Upper lobe of right lung (tissue), 1 donor: ENCODE data around the gene YWHAB. TPM values are rescaled to one million over a fixed set of nuclear protein-coding genes. Genes with fewer than 3 reads are reported as not detected.

Experiments used
- ATAC-seq: fragments of 200-7000 bp; cut with Tn5 transposase; one replicate; pipeline ENCODE4 v1.9.1; 2020; ENCODE audit warnings: mild to moderate bottlenecking, moderate library complexity
- DNase-seq: peaks from one replicate; pipeline ENCODE4 v3.0.0-alpha.2; 2020
- H3K27ac ChIP-seq: fragments of 200-600 bp; one replicate; pipeline ENCODE4 v1.8.0; 2022
- H3K27me3 ChIP-seq: fragments of 200-600 bp; one replicate; pipeline ENCODE4 v1.8.0; 2022; ENCODE audit warnings: mild to moderate bottlenecking
- H3K36me3 ChIP-seq: fragments of 200-600 bp; one replicate; pipeline ENCODE4 v1.8.0; 2022
- H3K4me1 ChIP-seq: fragments of 200-600 bp; one replicate; pipeline ENCODE4 v1.8.0; 2022
- H3K4me3 ChIP-seq: fragments of 200-600 bp; one replicate; pipeline ENCODE4 v1.8.0; 2022; ENCODE audit warnings: mild to moderate bottlenecking
- H3K9me3 ChIP-seq: fragments of 200-600 bp; one replicate; pipeline ENCODE4 v1.8.0; 2022
- intact Hi-C: fragments of 100-400 bp; cut with DNase I; formaldehyde crosslinking; loops from one replicate; pipeline ENCODE4 v1.11.0; 2022
- long read RNA-seq: library from polyadenylated mRNA; unstranded; transcript quantifications from one replicate; pipeline ENCODE4 v2.0.0, GENCODE V29; 2021
- total RNA-seq: library from RNA; stranded (reverse); fragmentation: NEBNext Ultra II Directional; extraction: Animal tissue kit (Norgen Biotek cat#: 25700); gene quantifications from one replicate; pipeline ENCODE4 v1.2.1, GENCODE V29; 2021
- TF ChIP-seq, protein P1 (sequence below): fragments of 200-600 bp; IDR thresholded peaks from one replicate; pipeline ENCODE4 v1.8.0; 2022; ENCODE audit warnings: antibody characterized with exemption
- donor health status: DM: no; HTN: yes; CAD: no; lungs with severe emphysema.

Gene YWHAB
- total RNA-seq, result 185 TPM
- long read RNA-seq, transcript YWHAB-202 (7 exons, 3,109 nt), result minor isoform, 47 of 499 reads
- long read RNA-seq, transcript YWHAB-201 (6 exons, 3,049 nt), result major isoform, 406 of 499 reads
- long read RNA-seq, partial matches to known transcripts, result 25 of 499 reads
- long read RNA-seq, other reads (novel, unspliced or antisense), result 20 of 499 reads

DNA sequence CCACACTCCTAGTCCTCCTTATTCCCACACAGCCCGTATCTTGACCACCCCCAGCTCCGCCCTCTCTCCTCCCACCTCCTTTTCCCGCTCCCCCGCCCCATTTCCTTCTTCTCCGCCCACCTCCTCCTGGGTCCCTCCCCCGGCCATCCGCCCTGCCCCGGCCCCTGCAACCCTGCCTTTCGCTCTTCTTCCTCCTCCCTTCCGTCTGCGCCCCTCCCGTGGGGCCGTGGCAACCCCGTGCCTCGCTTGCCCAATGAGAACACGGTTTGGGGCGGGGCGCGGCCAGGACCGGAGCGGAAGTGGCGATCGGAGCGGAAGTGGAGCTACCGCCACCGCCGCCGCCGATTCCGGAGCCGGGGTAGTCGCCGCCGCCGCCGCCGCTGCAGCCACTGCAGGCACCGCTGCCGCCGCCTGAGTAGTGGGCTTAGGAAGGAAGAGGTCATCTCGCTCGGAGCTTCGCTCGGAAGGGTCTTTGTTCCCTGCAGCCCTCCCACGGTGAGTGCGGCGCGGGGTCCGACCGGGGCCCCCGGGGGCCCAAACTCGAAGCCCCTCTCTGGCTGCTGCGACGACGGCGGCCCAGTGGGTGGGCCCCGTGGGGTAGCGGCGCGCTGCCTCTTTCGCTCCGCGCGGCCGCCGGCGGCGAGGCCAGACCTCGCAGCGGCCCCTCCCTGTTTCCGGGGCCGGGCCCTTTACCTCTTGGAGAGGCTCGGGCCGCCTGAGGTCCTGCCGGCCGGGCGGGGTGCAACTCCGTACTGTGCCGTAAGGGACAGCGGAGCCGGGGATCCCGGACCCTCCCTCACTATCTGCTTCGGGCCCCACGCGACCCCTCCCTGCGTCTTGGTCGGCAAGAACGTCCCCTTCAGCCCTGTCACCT, at the start of gene YWHAB:
Gene YWHAB (plus strand): TSS at position 314 of the 874 bp plus-strand sequence. CDS start 15,829 bp downstream, outside the sequence.
- peak; percentile 100 for DNase-seq
- TF ChIP-seq, protein P1, sequence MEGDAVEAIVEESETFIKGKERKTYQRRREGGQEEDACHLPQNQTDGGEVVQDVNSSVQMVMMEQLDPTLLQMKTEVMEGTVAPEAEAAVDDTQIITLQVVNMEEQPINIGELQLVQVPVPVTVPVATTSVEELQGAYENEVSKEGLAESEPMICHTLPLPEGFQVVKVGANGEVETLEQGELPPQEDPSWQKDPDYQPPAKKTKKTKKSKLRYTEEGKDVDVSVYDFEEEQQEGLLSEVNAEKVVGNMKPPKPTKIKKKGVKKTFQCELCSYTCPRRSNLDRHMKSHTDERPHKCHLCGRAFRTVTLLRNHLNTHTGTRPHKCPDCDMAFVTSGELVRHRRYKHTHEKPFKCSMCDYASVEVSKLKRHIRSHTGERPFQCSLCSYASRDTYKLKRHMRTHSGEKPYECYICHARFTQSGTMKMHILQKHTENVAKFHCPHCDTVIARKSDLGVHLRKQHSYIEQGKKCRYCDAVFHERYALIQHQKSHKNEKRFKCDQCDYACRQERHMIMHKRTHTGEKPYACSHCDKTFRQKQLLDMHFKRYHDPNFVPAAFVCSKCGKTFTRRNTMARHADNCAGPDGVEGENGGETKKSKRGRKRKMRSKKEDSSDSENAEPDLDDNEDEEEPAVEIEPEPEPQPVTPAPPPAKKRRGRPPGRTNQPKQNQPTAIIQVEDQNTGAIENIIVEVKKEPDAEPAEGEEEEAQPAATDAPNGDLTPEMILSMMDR, result peak; percentile 25
- intact Hi-C loops, result no loop called here
- Histone ChIP-seq H3K36me3 (no peaks in the 10 kb centered on the region), H3K4me3 (peak within 1 kb of the TSS; percentile 89), H3K27ac (peak within 1 kb of the TSS; percentile 98), H3K27me3 (no peaks in the 10 kb centered on the region), H3K9me3 (no peaks in the 10 kb centered on the region), H3K4me1 (peaks cover 45% of the 10 kb centered on the region)
- peak; percentile 99 for ATAC-seq

DNA sequence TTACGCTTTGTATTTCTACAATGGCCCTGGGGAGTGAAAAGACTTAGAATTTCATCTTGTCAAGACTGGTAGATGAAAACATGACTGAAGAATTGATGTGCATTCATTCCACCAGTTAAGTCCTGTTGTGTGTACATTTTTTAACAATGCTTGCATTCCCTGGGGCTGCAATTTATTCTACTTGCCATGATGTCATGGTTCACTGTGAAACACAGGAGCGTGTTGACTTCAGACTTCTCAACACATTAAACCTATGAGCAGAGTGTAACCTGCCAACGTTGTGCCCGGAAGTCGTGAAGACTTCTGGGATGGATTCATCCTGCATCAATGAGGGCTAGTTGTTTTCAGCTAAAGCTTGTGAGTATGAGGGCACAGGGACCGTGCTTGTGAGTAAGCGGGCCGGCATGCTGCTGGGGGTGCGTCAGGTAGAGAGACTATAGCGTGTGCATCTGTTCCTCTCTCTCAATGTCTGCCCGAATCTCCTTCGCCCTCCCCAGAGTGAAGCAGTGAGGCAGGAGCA, 48.8 kb upstream of the YWHAB start:
- Histone ChIP-seq H3K27me3 (peaks cover 17% of the 10 kb centered on the region), H3K36me3 (no peaks in the 10 kb centered on the region), H3K4me1 (no peaks in the 10 kb centered on the region), H3K27ac (no peak overlapping the region), H3K4me3 (no peak overlapping the region), H3K9me3 (no peaks in the 10 kb centered on the region)
- DNase-seq (no peak), ATAC-seq (no peak)
- intact Hi-C loops, result no loop called here
- TF ChIP-seq, protein P1, result no peak

DNA sequence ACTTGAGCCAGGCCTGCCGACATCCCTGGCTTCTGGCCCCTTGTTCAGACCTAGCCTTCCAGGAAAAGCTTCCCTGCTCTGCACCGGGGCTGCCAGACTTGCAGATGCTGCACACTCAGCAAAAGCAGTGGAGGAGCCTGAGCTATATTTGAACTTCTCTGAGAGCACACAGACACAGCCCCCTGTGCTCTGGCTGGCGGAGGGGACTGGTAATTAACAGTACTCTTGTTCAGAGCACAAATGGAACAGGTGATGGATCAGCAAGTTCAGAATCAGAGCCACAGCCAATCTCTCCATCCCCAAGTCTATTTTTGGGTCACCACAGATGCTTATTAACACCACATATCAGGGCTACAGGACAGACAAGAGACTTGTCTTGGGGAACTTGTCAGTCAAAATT, 47.6 kb upstream of the YWHAB start:
- no peaks in the 10 kb centered on the region for H3K9me3 ChIP-seq
- no peaks in the 10 kb centered on the region for H3K36me3 ChIP-seq
- ATAC-seq, result no peak
- H3K27ac ChIP-seq, result no peak overlapping the region
- peaks cover 18% of the 10 kb centered on the region for H3K27me3 ChIP-seq
- H3K4me3 ChIP-seq, result no peak overlapping the region
- intact Hi-C loops, result no loop called here
- H3K4me1 ChIP-seq, result no peaks in the 10 kb centered on the region
- TF ChIP-seq, protein P1, result no peak
- no peak for DNase-seq

DNA sequence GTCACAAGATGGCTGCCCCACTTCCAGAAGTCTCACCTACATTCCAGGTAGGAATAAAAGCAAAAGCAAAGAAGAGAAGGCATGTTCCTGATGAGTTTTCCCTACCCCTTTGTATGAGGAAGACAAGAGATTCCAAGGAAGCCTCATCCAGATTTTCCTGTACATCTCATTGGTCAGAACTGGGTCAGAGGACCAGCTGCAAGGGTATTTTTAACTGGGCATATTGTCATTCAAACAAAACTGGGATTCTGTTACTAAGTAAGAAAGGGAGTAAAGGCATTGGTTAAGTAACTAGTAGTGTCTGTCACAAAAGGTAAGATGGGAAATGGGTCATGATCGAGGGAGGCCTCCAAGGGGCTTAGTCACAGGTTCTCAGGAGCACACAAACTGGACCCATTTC, 47.0 kb upstream of the YWHAB start:
- ATAC-seq, result no peak

DNA sequence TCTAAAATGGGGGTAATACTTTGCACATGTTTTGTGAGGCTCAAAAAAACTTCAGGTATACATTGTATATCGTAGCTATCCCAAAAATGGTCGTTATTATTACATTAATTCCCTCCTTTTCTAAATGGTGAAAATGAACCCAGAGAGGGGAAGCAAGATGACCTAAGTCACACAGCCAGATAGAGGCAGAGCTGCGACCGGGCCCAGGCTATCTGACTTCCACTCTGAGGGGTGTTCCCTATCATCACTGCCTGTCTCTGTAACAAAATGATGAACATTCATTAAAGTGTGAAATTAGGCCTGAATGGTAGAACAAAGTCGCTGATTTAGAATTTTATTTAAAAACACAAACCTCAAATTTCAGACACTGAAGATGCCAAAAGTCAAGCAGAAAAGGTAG, 46.0 kb upstream of the YWHAB start:
- Histone ChIP-seq H3K9me3 (no peaks in the 10 kb centered on the region), H3K27me3 (peaks cover 28% of the 10 kb centered on the region), H3K4me1 (no peaks in the 10 kb centered on the region), H3K4me3 (no peak overlapping the region), H3K36me3 (no peaks in the 10 kb centered on the region), H3K27ac (no peak overlapping the region)
- ATAC-seq (no peak), DNase-seq (no peak)
- TF ChIP-seq, protein P1, result no peak
- intact Hi-C loops, result no loop called here

More for the DNA sequence above, 47.0 kb upstream of the YWHAB start:
- DNase-seq, result no peak
- Histone ChIP-seq H3K4me3 (no peak overlapping the region), H3K27ac (no peak overlapping the region), H3K9me3 (no peaks in the 10 kb centered on the region), H3K27me3 (peaks cover 19% of the 10 kb centered on the region), H3K36me3 (no peaks in the 10 kb centered on the region), H3K4me1 (no peaks in the 10 kb centered on the region)
- intact Hi-C loops, result no loop called here
- TF ChIP-seq, protein P1, result no peak
